ENCODE data around the gene CMIP.
"Not testable (repeated sequence)": the region's sequence is repeated elsewhere in the genome, so short reads cannot be mapped to it uniquely, and the experiment has no call there.

The CMIP gene

GRCh38 chr16:81671738-81672597 is 227.4 kb downstream of the CMIP start:
- no peak for DNase-seq

DNA sequence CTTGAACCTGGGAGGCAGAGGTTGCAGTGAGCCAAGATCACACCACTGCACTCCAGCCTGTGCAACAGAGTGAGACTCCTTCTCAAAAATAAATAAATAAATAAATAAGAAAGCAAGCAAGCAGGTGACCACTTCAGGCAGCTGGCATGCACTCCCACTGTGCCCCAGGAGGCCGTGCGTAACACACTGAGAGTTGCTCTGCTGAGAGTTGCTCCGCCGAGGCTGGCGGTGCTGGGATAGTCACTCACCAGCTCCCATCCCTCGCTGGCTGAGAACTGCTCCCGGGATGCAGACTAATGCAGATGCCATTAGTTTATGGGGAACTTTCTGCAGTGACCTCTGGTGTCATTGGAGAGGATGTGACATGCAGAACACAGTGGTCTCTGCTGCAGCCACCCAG is 228.8 kb downstream of the CMIP start:
- no peak for DNase-seq

- no peak for DNase-seq
Measured at GRCh38 chr16:81675662-81676061, 231.1 kb downstream of the CMIP start.

GRCh38 chr16:81676066-81676882 is 231.7 kb downstream of the CMIP start:
- no peak for DNase-seq

DNA sequence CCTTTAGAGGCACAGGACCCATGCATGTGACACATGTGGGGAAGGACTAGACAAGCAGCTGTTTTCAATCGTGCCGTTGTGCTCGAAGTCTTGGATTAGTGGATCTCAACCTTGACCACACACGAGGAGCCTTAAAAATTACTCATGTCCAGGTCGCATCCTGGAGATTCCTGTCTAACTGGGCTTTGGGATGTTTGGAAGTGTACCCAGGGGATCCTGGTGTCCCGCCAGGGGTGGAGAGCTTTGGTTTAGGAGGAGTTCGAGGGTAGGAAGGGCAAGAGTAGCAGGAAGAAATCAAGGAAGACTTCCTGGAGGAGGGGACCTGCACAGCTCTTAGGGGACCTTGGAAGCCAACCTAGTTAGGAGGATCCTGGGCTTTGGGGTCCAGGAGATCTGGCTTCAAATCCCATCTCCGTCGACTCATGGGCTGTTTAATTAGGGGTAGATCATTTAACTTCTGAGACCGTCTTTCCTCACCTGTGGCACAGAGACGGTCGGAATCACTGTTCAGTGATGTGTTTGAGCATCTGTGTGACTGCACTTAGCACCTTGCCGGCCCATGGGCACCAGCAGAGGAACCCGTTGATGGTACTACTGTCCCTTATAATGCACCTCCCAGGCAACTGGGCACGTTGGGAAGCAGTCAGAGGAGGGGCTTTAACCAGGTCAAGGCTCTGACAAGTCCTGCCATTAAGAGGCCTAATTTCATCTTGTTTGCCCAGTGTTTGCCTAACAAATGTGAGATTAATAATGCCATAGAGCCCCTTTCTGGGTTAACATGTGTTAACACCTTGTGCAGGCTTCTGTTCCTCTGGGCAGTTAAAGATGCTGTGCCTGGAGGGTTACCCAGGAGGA is 232.5 kb downstream of the CMIP start:
- no peak for DNase-seq

DNA sequence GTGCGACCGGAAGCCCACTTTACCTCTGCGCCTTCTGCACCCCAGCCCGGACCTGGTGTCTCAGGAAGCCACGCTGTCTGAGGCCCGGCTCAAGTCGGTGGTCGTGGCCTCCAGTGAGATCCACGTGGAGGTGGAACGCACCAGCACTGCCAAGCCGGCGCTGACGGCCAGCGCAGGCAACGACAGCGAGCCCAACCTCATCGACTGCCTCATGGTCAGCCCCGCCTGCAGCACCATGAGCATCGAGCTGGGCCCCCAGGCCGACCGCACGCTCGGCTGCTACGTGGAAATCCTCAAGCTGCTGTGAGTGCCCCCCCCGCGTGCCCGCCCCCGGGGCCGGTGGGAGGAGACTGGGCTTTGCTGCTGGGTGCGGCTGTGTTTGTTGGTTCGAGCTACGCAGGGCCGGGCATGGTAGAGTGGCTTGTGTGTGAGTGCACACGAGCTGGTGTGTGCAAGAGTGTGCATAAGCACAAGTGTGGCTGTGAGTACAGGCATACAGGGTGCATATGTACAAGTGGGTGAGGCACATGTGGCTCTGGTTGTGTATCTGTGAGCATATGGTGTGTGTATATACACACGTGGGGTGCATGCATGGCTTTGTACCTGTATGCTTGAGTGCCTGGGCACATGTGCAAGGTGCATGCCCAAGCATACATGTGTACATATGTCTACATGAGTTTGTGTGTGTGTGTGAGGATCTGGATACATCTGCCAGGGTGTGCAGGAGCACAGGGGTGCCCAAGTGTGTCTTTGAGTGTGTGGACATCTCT is 233.9 kb downstream of the CMIP start:
- no peak for DNase-seq

DNA sequence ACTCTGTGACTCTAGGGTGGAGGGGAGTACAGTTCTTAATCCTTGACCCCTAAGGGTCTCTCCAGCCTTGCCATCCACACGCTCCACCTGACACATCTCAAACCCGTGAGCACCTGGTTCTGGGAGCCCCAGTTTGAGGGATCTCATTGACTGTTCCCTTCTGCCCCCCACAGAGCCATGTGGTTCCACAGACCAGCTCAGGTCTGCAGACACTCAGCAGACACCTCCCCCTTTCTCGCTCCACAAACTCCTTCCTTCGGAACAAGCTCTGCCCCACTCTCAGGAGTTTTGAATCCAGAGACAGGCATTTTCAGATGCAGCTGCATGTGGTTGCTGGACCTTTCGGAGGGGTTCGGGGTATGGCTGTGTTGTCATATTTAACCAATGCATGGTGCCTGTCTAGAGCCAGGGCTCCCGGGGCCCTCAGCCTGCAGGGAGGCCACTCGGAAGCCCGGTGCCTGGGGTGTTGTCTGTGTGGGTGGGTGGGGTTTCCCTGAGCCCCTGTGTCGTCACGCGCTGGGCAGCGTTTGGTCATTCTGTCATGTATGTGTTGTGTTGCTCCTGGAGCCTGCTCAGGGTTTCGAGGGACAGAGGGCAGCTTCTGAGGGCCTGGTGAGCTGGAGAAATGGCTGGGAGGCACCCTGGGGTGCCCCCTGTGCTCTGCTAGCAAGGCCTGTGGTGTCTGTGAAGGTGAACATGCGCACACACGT is 235.3 kb downstream of the CMIP start:
- no peak for DNase-seq

DNA sequence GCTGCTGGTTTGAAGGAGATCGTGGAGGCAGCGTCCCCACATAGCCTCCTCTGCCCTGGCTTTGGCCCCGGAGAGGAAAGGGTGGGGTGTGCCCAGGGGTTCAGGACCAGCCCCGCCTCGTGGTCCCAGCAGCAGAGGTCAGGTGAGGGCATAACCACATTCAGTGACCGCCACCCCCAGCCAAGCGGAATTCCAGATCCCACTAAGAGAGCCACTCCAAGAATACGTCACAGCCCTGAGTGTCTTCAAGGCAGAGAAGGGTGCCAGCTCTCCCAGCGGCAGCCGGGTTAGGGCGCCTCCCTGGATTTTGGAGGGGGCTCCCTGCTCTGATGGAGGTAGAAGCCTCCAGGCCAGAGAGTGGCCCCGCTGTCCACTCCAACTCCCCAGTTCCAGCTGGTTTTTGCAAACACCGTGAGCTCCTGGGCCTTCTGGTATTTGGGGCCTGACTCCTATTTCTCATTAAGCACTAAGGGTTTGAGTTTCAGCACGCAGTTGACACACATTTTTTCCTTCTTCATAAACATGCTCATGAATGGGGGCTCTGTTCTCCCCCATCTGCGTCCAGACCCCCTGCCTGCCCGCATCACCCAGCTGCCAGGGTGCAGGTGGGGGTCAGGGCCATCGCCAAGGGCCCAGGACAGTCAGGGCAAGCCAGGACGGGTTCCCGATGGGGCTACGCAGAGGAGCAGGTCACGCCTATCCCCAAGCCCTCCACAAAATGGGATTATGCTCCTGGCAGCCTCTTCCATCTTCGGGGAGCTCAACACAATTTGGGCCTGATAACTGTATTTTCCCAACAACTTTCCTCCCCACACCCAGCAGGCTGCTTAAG is 236.1 kb downstream of the CMIP start:
- no peak for DNase-seq

DNA sequence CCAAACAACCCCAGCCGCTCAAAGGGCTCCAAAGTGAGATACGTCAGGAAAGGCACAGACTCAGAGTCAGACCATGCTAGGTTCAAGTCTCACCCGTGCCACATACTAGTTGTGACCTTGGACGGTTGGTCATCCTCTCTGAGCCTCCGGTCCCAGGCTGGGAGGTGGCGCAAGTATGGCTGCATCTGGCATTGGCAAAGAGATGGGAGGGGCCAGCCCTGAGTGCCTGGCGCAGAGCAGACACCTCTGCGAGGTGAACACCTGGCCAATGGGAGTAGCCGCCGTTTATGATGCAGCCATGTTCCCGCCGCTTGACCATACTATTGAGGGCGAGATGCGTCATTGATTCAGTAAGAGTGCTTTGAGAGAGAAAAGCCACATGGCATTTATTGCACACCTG is 236.7 kb downstream of the CMIP start:
- no peak for DNase-seq

- DNase-seq: no peak
Measured at GRCh38 chr16:81684242-81684837, 239.7 kb downstream of the CMIP start.

DNA sequence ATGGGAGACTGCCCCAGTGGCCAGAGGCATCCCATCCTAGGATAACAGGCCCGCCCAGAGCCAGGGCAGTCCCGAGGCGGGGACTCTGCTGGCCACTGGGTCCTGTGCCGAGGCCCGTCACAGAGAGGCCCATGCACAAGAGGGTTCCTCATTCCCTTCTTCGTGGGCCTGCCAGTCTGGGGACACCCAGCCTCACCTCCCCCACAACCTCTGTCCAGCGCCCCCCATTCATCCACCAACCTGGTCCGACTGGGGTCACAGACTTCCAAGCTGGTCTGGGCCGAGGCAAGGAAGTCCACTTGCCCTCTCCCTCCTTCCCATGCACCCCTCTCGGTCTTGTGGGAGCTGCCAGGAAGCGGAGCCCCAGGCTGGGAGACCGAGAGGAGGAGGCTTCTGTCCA is 240.3 kb downstream of the CMIP start:
- no peak for DNase-seq

- no peak for DNase-seq
Measured at GRCh38 chr16:81686391-81687130, 242.0 kb downstream of the CMIP start.

DNA sequence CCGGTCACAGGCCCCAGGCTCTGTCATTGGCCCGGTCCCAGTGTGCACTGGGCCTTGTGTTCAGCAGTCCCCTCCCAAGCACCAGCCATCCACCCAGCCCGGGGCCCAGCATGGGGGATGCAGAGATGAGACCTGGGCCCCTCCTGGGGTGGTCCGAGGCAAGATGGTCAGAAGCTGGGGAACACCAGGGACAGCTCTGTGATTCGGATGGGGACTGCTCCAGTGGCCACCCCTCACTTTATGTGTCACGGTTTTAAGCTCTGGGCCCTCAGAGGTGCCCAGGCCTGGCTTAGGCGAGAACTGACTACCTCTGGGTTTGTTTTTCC is 242.5 kb downstream of the CMIP start:
- no peak for DNase-seq

GRCh38 chr16:81688182-81688581 is 243.6 kb downstream of the CMIP start:
- DNase-seq: no peak

DNA sequence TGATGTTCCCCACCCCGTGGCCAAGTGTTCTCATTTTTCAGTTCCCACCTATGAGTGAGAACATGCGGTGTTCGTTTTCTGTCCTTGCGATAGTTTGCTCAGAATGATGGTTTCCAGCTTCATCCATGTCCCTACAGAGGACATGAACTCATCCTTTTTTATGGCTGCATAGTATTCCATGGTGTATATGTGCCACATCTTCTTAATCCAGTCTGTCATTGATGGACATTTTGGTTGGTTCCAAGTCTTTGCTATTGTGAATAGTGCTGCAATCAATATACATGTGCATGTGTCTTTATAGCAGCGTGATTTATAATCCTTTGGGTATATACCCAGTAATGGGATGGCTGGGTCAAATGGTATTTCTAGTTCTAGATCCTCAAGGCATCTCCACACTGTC is 244.2 kb downstream of the CMIP start:
- not testable (repeated sequence) for DNase-seq

DNA sequence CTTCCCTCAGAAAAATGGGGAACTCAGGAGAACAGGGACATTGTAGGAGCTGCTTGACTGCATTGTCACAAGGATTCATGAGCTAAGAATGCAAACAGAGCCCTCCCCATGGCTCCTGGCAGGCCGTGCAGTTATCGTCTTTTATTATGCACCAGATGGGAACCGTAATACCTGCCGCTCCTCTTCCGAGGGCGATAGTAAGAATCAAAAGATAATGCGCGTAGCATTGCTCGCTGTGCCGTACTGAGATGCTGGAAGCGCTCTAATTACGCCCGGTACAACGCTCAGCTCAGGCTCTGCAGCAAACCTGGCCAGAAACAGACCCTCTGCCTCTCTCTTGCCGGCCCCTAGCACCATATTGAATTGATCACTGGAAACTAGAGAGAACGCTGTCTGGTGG is 247.4 kb downstream of the CMIP start:
- no peak for DNase-seq

GRCh38 chr16:81692571-81692970 is 248.0 kb downstream of the CMIP start:
- DNase-seq: no peak

GRCh38 chr16:81693041-81693743 is 248.6 kb downstream of the CMIP start:
- no peak for DNase-seq

GRCh38 chr16:81693744-81694303 is 249.2 kb downstream of the CMIP start:
- no peak for DNase-seq
